Brain microvascular endothelial cell (primary cell): ENCODE data around the gene EDN1.

Experiments used
- DNase-seq: peaks from one replicate; pipeline ENCODE4 v3.0.0-alpha.2; 2020
- H3K27ac ChIP-seq: fragments of 250-450 bp; sonication (Bioruptor Pico); 2 replicates; pipeline ENCODE4 v1.5.1; 2020; ENCODE audit warnings: mild to moderate bottlenecking, moderate library complexity
- H3K27me3 ChIP-seq: fragments of 250-450 bp; sonication (Bioruptor Pico); replicated peaks from 2 replicates; pipeline ENCODE4 v1.5.1; 2020; ENCODE audit warnings: mild to moderate bottlenecking
- H3K36me3 ChIP-seq: fragments of 250-450 bp; sonication (Bioruptor Pico); replicated peaks from 2 replicates; pipeline ENCODE4 v1.5.1; 2020; ENCODE audit warnings: mild to moderate bottlenecking
- H3K4me3 ChIP-seq: 2 replicates; pipeline ENCODE4 v1.5.1; 2011; ENCODE audit warnings: low read depth, mild to moderate bottlenecking, control low read depth, low read length, moderate library complexity
- CTCF ChIP-seq: IDR thresholded peaks from 2 replicates; pipeline ENCODE4 v1.5.1; 2011; ENCODE audit warnings: low read depth, mild to moderate bottlenecking, moderate library complexity, low read length, control low read depth, inconsistent platforms; ENCODE audit errors: missing control alignments
- in situ Hi-C: cut with HindIII; loops from 2 replicates; pipeline ENCODE4 v1.10.0; 2017; ENCODE audit warnings: low sequenced_read_pairs, low pct_ligation_motif_present

The EDN1 gene

GRCh38 chr6:12289933-12290820, at the start of gene EDN1:
Gene EDN1, plus strand, starts transcription at chr6:12290361. Its CDS starts 269 bp downstream, at chr6:12290630.
- peak; percentile 93 for DNase-seq
- Histone ChIP-seq H3K4me3 (peak within 1 kb of the TSS; percentile 67), H3K27ac (peak within 1 kb of the TSS; percentile 81), H3K36me3 (peaks cover 10% of the 10 kb centered on the region), H3K27me3 (no peaks in the 10 kb centered on the region)
- TF ChIP-seq CTCF, result peak; percentile 73
- in situ Hi-C loops, result loop anchor here (25.0 kb wide), 1 partner anchor 322 kb away; no protein-coding TSS in a partner anchor

- Histone ChIP-seq H3K36me3 (no peaks in the 10 kb centered on the region), H3K27ac (no peak overlapping the region), H3K4me3 (no peak overlapping the region), H3K27me3 (no peaks in the 10 kb centered on the region)
- DNase-seq, result no peak
- no peak for TF ChIP-seq CTCF
- in situ Hi-C loops, result no loop called here
Measured at GRCh38 chr6:12241493-12242175, 48.5 kb upstream of the EDN1 start.

- no peak for TF ChIP-seq CTCF
Measured at GRCh38 chr6:12243169-12243568, 47.0 kb upstream of the EDN1 start.

GRCh38 chr6:12245360-12245759, 44.8 kb upstream of the EDN1 start:
- in situ Hi-C loops, result no loop called here
- no peak for DNase-seq

More at GRCh38 chr6:12243169-12243568, 47.0 kb upstream of the EDN1 start:
- Histone ChIP-seq H3K27me3 (no peaks in the 10 kb centered on the region), H3K4me3 (no peak overlapping the region), H3K27ac (no peak overlapping the region), H3K36me3 (no peaks in the 10 kb centered on the region)
- in situ Hi-C loops, result no loop called here
- no peak for DNase-seq

More at GRCh38 chr6:12245360-12245759, 44.8 kb upstream of the EDN1 start:
- Histone ChIP-seq H3K27me3 (no peaks in the 10 kb centered on the region), H3K36me3 (no peaks in the 10 kb centered on the region), H3K4me3 (no peak overlapping the region), H3K27ac (peak overlapping the region; percentile 28)
- no peak for TF ChIP-seq CTCF
